SK-N-MC (cell line): ENCODE data around the gene TTC32.

ENCODE experiments used
- EZH2 ChIP-seq: fragments of 200-600 bp; sonication (generic); IDR thresholded peaks from one replicate; pipeline ENCODE4 v1.6.1; 2017; ENCODE audit warnings: antibody characterized with exemption
- POLR2AphosphoS5 ChIP-seq: IDR thresholded peaks from 2 replicates; pipeline ENCODE4 v1.6.1; 2012; ENCODE audit warnings: mild to moderate bottlenecking, low read depth, low read length, borderline replicate concordance

GRCh38 chr2:19937004-19937403, 35.2 kb upstream of the TTC32 start:
- no peak for TF ChIP-seq EZH2
- TF ChIP-seq POLR2AphosphoS5 = no peak
